Smooth muscle cell (in vitro differentiated cells): ENCODE results near the gene IGFBP7. TPM values are rescaled to one million over a fixed set of nuclear protein-coding genes. Genes with fewer than 3 reads are reported as not detected.

ENCODE experiments used
- DNase-seq: peaks from one replicate; lab custom pipeline; 2025; ENCODE audit not compliant: unreplicated experiment; lab: John Stamatoyannopoulos, UW
- H2AFZ ChIP-seq: fragments of 200-600 bp; sonication (generic); 2 replicates; pipeline ENCODE4 v1.6.0; 2016; ENCODE audit warnings: antibody characterized with exemption, low read depth, mild to moderate bottlenecking
- H3F3A ChIP-seq: fragments of 200-600 bp; sonication (generic); 2 replicates; pipeline ENCODE4 v1.6.0; 2017; ENCODE audit warnings: antibody characterized with exemption, low read depth
- H3K27ac ChIP-seq: fragments of 200-600 bp; sonication (generic); 2 replicates; pipeline ENCODE4 v1.5.1; 2016; ENCODE audit warnings: low read depth, mild to moderate bottlenecking
- H3K27me3 ChIP-seq: fragments of 200-600 bp; sonication (generic); 2 replicates; pipeline ENCODE4 v1.6.1; 2016; ENCODE audit warnings: low read depth, mild to moderate bottlenecking
- H3K36me3 ChIP-seq: fragments of 200-600 bp; sonication (generic); 2 replicates; pipeline ENCODE4 v1.5.1; 2016; ENCODE audit warnings: low read depth
- H3K4me1 ChIP-seq: fragments of 200-600 bp; sonication (generic); 2 replicates; pipeline ENCODE4 v1.5.1; 2016; ENCODE audit warnings: low read depth
- H3K4me2 ChIP-seq: fragments of 200-600 bp; sonication (generic); 2 replicates; pipeline ENCODE4 v1.6.0; 2016; ENCODE audit warnings: mild to moderate bottlenecking
- H3K4me3 ChIP-seq: fragments of 200-600 bp; sonication (generic); 2 replicates; pipeline ENCODE4 v1.5.1; 2016; ENCODE audit warnings: mild to moderate bottlenecking
- H3K79me2 ChIP-seq: fragments of 200-600 bp; sonication (generic); 2 replicates; pipeline ENCODE4 v1.6.0; 2016; ENCODE audit warnings: low read depth, mild to moderate bottlenecking
- H3K9ac ChIP-seq: fragments of 200-600 bp; sonication (generic); 2 replicates; pipeline ENCODE4 v1.6.0; 2016; ENCODE audit warnings: low read depth
- H3K9me3 ChIP-seq: fragments of 200-600 bp; sonication (generic); replicated peaks from 2 replicates; pipeline ENCODE4 v1.5.1; 2016; ENCODE audit warnings: low read depth
- H4K20me1 ChIP-seq: fragments of 200-600 bp; sonication (generic); 2 replicates; pipeline ENCODE4 v1.6.0; 2016; ENCODE audit warnings: low read depth
- whole genome bisulfite sequencing: methylation state at CpG from one replicate; pipeline ENCODE4 v1.1.7; 2016; ENCODE audit warnings: low lambda C conversion rate; 5-methylcytosine and 5-hydroxymethylcytosine counted together
- polyA plus RNA-seq: library from polyadenylated mRNA; unstranded; fragments of >200 nt; fragmentation: Nextera tagmentation; extraction: Ambion mirVana; gene quantifications from 2 replicates; pipeline ENCODE4 v1.2.1, GENCODE V29; 2016
- total RNA-seq: library from RNA; depleted of rRNA; stranded (reverse); fragments of >200 nt; gene quantifications from 2 replicates; pipeline ENCODE4 v1.2.3, GENCODE V29; 2014
- TF ChIP-seq, protein P1 (sequence below): fragments of 200-600 bp; sonication (generic); IDR thresholded peaks from 2 replicates; pipeline ENCODE4 v1.5.1; 2017; ENCODE audit warnings: borderline replicate concordance, mild to moderate bottlenecking, antibody characterized with exemption; ENCODE audit not compliant: insufficient read depth, poor library complexity, severe bottlenecking

Gene IGFBP7
- total and polyA plus RNA-seq, 2 experiments from 2014 or later: 998 to 1,684 TPM

DNA sequence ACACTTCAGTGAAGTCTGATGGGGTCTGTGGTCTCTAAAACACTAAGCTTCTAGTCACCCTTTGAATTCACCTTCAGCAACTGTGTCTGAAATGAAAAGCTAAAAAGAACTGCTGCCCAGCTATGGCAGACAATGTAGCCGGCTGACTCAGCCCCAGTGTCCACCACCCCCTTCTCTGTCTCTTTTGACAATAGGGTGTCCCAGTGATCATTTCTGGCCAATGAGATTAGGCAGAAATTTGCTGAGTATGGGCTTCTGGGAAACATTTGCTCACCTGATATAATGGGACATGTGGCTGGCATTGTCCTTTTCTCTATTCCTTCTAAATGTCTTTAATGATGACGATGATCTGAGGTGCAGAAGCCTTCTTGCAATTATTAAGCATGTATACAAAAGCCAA is 20.6 kb downstream of the IGFBP7 start:
- TF ChIP-seq, protein P1, sequence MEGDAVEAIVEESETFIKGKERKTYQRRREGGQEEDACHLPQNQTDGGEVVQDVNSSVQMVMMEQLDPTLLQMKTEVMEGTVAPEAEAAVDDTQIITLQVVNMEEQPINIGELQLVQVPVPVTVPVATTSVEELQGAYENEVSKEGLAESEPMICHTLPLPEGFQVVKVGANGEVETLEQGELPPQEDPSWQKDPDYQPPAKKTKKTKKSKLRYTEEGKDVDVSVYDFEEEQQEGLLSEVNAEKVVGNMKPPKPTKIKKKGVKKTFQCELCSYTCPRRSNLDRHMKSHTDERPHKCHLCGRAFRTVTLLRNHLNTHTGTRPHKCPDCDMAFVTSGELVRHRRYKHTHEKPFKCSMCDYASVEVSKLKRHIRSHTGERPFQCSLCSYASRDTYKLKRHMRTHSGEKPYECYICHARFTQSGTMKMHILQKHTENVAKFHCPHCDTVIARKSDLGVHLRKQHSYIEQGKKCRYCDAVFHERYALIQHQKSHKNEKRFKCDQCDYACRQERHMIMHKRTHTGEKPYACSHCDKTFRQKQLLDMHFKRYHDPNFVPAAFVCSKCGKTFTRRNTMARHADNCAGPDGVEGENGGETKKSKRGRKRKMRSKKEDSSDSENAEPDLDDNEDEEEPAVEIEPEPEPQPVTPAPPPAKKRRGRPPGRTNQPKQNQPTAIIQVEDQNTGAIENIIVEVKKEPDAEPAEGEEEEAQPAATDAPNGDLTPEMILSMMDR: no peak
- Histone ChIP-seq H3K79me2 (peaks cover 74% of the 10 kb centered on the region), H4K20me1 (no peaks in the 10 kb centered on the region), H3K4me3 (no peak overlapping the region), H3K27me3 (no peaks in the 10 kb centered on the region), H3K9me3 (no peaks in the 10 kb centered on the region), H3K4me1 (no peaks in the 10 kb centered on the region), H3K36me3 (no peaks in the 10 kb centered on the region), H2AFZ (no peak overlapping the region), H3F3A (peaks cover 17% of the 10 kb centered on the region), H3K4me2 (no peak overlapping the region), H3K9ac (no peak overlapping the region), H3K27ac (peak overlapping the region; percentile 25)
- WGBS: 90% methylated on average over 2 of the region's 2 CpGs
- no peak for DNase-seq

DNA sequence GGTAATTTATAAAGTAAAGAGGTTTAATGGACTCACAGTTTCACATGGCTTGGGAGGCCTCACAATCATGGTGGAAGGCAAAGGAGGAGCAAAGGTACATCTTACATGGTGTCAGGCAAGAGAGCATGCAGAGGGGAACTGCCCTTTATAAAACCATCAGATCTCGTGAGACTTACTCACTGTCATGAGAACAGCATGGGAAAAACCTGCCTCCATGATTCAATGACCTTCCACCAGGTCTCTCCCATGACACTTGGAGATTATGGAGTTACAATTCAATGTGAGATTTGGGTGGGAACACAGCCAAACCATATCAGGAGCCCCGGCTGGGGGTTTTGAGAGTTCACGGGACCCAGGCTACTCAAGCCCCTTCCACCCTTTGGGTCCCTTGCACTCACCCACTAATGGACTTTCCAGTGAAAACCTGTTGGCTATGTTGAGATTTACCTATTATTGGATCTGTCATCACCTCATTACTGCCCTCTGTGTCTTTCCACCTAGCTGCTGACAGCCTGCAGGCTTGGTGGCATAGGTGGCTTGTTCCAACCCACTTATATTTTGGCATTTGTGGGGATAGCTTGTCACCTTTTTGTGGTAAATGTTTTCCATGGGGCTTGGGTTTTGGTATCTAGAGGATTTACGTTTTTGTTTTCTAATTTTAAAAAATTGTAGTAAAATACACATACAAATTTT is 24.0 kb downstream of the IGFBP7 start:
- H3K27me3 ChIP-seq: no peaks in the 10 kb centered on the region
- H3K4me3 ChIP-seq: no peak overlapping the region
- no peak for DNase-seq
- H3K4me2 ChIP-seq: no peak overlapping the region
- 74% methylated on average over 4 of the region's 4 CpGs for WGBS
- no peak overlapping the region for H2AFZ ChIP-seq
- H3K9me3 ChIP-seq: no peaks in the 10 kb centered on the region
- peaks cover 44% of the 10 kb centered on the region for H3F3A ChIP-seq
- peak overlapping the region; percentile 29 for H3K27ac ChIP-seq
- H3K9ac ChIP-seq: no peak overlapping the region
- H3K36me3 ChIP-seq: no peaks in the 10 kb centered on the region
- H3K79me2 ChIP-seq: peaks cover 53% of the 10 kb centered on the region
- TF ChIP-seq, protein P1: no peak
- H4K20me1 ChIP-seq: no peaks in the 10 kb centered on the region
- H3K4me1 ChIP-seq: peaks cover 12% of the 10 kb centered on the region

DNA sequence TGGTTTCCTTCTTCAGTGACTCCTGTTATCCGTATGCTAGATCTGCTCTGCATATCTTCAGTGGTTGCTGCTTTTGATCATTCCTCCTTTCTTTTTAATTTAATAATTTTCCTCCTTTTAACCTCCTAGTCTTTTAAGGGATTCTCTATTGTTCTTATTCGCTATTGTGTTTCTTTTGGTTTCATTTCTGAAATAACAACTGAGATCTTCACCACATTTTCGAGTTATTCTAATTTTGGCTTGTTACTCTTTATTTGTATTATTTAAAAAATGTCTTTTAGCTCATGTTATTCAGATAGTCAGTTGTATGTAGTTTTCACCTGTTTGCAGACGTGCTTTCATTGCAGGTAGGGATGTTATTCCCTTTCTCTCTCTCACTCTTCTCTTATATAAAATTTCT is 24.9 kb downstream of the IGFBP7 start:
- Histone ChIP-seq H3K36me3 (no peaks in the 10 kb centered on the region), H2AFZ (no peak overlapping the region), H3K79me2 (peaks cover 46% of the 10 kb centered on the region), H3K4me3 (no peak overlapping the region), H4K20me1 (no peaks in the 10 kb centered on the region), H3K9me3 (no peaks in the 10 kb centered on the region), H3K4me2 (no peak overlapping the region), H3K27me3 (no peaks in the 10 kb centered on the region), H3F3A (peaks cover 52% of the 10 kb centered on the region), H3K4me1 (peaks cover 15% of the 10 kb centered on the region), H3K9ac (no peak overlapping the region), H3K27ac (peak overlapping the region; percentile 29)
- TF ChIP-seq, protein P1: no peak
- DNase-seq: no peak
- 87% methylated on average over 4 of the region's 4 CpGs for WGBS

DNA sequence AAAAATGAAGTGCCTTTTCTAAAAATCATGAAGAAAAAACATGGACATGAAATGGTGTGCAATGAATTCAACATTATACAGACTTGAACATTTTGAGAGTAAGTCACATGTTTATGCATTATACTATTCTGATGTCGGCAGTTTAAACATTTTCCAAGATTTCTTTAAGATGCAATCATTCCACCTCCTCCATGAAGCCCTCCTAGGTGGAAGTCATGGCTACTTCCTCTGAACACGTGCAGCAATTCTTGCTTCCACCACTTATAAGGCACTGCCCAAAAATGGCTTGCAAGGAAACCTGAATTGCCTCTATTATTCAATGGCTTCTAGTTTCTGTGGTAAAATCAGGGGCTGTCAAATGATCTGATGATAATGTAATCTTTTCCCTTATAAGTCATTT is 25.8 kb downstream of the IGFBP7 start:
- Histone ChIP-seq H4K20me1 (no peaks in the 10 kb centered on the region), H3K27me3 (no peaks in the 10 kb centered on the region), H3K27ac (peak overlapping the region; percentile 95), H3K9me3 (no peaks in the 10 kb centered on the region), H3K9ac (no peak overlapping the region), H3K4me1 (peaks cover 22% of the 10 kb centered on the region), H3K79me2 (peaks cover 45% of the 10 kb centered on the region), H3K4me3 (no peak overlapping the region), H2AFZ (no peak overlapping the region), H3F3A (peaks cover 61% of the 10 kb centered on the region), H3K36me3 (no peaks in the 10 kb centered on the region), H3K4me2 (no peak overlapping the region)
- TF ChIP-seq, protein P1: no peak
- 92% methylated on average over 2 of the region's 2 CpGs for WGBS
- no peak for DNase-seq
